Measurements from ENCODE around the gene PLA2G4E.

The PLA2G4E gene

GRCh38 chr15:41992151-41992802 is 28.6 kb downstream of the PLA2G4E start:
- DNase-seq: no peak

DNA sequence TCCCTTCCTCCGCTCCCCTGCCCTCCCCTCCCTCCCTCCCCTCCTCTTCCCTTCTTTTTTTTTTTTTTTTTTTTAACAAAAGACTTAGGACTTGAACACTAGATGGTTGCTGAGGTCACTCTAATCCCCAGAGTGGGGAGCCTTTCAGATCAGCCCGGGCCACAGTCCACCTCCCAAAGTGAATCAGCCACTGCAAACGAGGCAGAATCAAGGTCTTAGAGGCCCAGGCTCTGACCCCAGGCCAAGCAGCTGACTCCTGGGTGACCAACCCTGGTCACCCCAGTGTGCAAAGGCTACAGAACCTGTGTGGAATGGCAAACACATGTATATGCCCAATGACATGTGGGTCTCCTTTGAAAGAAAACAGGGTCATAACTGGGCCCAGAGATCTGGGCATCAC is 30.2 kb downstream of the PLA2G4E start:
- DNase-seq: no peak

DNA sequence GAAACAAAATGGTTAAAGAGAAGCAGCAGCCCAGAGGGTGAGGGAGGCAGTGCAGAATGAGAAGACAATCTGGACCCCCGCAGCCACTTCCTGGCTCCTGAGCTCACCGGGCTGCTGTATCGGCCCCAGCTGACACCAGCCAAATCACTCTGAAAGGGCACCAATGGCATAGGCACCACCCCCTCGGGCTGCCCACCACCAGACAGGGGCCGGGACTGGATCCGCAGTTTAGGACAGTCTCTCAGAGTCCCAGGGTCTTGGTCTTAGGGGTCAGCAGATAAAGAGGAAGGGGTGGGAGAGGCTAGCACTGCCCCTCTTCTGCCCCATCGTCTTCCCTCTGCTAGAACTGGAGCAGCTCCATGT is 30.6 kb downstream of the PLA2G4E start:
- no peak for DNase-seq

DNA sequence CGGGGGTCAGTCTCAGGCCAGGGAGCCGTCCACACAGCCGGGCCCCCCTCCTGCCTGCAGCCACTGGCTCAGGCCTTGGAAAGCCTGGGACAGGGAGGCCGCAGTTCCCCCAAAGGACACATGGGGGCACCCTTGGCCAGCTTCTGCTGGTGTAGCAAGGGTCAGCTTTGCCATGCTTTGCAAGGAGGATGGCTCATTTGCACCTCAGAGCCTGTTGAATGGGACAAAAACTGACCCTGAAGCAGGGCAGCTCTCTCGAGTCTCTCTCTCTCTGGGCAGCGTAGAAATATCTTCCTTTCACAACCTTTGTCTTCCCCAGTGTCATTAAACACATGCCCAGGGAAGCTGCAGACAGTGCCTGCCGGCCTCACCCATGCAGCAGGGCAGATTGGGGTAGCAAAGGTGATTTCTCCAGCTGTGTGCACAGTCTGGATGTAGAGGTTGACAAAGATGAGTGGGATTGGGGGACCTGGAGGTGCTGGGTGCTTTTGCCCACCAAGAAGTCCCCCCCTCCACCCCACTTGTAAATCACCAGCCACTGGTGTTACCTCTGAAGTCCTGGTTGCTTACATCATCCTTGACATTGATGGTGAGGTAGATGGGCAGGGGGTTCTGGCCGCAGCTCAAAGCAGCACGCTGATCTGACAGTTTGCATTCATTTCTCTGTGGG is 31.1 kb downstream of the PLA2G4E start:
- DNase-seq: peak; percentile 6 to 12

DNA sequence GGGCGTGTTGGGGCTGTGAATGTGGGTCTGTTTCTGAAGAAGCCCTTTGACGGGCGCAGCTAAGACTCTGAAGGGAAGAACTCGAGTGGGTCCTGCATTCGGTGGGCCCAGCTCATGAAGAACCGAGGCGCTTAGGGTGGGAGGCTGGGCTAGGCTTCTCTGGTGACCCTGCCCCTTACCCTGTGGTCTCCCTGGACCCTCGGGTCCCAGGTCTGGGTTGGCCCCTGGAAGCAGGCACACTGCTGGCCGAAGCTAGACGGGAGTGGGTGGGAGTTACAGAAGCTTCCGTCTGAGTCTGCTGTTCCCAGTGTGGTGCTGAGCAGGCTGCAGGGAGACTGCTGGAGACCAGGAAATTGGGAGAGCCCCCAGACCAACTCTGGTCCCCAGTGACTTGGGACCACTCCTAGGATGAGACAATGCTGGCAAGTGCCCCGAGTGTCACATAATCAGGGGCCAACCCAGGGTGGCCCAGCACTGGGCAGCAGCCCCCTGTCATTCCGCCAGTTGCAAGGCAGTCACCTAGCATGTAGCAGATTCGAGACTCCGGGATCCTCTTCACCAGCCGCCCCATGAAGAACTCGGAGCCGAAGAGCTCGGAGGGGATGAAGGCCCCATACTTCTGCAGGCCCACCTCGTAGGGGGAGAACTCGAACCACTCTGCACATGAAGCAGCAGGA is 31.8 kb downstream of the PLA2G4E start:
- DNase-seq: no peak

DNA sequence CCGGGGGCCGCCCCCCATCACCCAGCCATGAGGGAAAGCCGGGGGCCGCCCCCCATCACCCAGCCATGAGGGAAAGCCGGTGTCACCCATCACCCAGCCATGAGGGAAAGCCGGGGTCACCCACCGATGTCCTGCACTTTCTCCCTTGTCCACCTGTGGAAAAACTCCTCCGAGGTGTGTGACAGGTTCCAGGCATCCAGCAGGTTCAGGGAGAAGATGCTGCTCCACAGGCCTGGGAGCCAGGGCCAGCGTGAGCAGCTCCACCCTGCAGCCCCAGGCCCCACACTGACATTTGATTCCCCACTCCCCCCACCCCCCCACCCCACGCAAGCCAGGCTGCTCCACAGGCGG is 32.9 kb downstream of the PLA2G4E start:
- DNase-seq: no peak

DNA sequence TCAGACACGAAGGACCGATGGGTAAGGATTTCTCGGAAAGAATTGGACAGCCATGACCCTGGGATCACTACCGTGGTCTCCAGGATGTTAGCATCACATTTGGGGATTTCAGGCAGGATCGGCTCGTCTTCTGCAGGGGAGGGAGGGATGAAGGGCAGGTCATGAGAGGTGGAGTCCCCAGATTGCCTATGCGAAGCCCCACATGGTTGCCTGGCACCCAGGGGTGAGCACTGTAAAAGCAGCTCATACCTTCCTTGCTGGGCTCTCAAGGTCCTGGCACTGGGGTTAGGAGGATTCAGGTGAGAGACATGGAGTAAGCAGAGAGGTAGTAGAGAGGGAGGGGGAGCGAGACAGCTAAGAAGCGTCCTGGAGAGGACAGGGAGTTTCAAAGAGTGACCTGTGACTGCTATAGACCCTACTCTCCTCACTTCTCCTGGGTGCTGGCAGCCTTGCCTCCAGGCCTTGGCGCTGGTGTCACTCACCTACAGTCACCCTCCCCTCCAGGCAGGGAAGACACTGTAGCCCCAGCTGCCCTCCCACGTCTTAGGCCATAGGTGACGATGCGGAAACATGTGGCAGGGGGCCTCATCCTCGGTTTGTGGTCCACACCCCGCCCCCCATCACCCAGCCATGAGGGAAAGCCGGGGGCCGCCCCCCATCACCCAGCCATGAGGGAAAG is 33.5 kb downstream of the PLA2G4E start:
- no peak for DNase-seq

DNA sequence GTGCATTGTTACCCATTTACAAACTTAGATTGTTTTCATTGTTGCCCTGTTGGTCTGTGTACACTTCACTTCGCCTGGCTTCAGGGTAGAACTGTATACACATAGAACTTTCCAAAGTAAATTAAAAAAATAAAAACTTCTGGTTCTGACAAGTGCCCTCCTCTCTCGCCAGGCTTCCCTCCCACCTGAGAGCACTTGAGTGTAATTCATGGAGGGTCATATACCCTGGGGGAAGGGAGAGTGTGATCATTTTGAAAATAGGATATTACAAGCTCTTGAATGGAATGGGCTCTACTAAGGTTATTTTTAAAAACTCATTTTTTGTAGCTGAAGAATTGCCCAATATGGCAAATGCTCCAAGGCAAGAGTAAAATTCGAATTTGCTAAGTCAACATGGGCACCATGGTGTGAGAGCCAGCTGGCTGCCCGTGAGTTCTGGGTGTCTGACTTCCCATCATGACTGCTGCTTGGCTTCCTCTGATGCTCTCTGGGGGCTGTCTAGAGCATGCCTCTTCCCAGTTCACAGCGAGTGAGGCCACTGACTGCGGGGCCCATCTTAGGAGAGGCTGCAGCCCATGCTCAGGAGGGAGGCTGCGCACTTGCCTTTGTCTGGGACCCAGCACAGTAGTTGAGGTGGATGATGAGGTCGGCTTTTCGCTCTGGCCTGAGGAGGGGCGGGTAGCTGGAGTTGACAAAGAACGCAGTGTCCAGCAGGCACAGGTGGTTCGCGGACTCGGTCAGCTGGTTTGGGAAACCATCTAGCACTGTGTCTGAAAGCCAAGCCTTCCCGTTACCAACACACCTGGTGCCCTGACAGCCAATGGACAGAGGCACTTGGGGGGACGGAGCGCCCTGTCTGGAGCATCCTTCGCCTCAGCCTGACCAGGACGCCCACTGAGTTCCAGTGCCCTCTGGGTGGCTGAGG is 35.3 kb downstream of the PLA2G4E start:
- no peak for DNase-seq

GRCh38 chr15:41984622-41985021 is 36.2 kb downstream of the PLA2G4E start:
- DNase-seq: no peak

- no peak for DNase-seq
These were observed 36.9 kb downstream of the PLA2G4E start for GRCh38 chr15:41983621-41984571.

DNA sequence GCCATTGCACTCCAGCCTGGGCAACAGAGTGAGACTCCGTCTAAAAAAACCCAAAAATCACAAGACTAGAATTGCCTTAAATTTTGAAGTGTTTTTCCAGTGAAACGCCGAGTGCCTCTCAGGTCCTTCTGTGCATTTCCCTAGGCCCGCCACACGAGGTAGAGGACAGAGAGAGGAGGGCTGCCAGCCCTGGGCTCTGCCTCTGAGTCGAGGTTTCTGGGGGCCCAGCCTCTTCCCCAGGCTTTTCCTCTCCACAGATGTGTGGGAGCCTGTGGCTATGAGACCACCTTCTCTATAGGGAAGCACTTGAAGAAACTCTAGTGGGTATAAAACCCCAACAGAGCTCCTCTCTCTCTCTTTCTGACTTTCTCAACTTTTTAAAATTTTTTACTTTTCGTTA is 37.6 kb downstream of the PLA2G4E start:
- DNase-seq: no peak

- DNase-seq: no peak
These were observed 38.5 kb downstream of the PLA2G4E start for GRCh38 chr15:41982133-41982930.

DNA sequence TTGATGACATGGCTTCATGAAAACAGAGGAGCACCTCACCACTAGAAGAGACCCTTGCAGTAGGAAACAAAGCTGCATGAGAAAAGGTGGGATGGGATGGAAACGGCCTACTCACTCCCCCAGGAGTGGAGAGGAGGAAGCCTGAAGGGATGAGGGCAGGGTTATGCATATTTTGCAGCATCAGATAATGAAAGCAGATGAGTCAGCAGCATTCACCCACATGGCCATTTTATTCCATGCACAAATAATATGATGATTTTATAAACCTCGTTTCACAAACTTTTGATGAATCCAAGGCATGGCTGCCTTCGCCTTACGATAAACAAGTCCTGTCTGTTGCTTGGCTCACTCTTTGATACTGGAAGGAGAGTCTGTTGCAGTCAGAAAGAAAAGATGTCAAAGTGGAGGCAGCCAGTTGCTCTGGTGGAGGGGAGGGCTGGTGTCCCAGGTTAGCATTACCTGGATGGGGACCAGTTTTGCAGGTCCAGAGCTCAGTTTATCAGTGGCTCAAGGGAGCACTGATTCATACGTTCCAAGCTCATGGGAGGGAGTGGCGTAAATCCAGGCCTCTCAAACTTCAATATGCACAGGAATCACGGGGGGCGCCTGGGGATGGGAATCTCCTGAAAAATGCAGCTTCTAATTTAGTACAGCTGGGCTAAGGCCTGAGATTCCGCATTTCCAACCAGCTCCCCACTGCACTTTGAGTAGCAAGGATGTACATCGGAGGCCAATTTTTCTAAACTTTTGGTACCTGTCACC is 39.3 kb downstream of the PLA2G4E start:
- DNase-seq: no peak

- no peak for DNase-seq
These were observed 40.1 kb downstream of the PLA2G4E start for GRCh38 chr15:41980654-41981323.

DNA sequence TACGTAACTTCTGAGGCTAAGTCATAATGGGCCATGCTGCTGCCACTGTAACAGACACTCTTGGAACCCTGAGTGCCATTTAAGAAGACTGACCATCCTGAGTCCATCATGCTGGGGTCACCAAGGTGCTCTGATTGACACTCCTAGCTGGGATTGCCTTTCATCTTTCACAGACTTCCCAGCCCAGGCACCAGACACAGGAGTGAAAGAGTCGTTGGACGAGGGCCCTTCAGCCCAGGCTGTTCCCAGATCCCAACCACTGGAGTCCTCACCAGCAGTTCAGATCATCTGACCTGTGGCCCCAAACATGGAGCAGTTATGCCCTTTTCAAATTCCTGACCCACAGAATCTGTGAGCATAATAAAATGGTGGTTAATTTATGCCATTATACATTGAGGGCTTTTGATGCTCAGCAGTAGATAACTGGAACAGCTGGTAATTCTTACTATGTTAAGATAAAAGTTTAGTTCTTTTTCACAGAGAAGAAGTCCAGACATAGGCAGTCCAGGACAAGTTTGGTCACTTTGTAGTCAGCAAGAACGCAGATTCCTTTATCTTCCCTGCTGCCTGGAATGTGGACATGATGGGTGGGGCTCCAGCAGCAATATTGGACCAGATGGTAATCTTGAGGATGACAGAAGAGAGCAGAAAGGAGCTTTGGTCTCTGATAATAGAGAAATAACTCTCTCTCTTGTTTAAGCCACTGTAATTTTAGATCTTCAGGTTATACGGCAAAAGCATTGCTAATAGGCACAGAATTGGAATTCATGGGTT is 41.2 kb downstream of the PLA2G4E start:
- DNase-seq: no peak

- no peak for DNase-seq
These were observed 42.3 kb downstream of the PLA2G4E start for GRCh38 chr15:41978534-41978933.

DNA sequence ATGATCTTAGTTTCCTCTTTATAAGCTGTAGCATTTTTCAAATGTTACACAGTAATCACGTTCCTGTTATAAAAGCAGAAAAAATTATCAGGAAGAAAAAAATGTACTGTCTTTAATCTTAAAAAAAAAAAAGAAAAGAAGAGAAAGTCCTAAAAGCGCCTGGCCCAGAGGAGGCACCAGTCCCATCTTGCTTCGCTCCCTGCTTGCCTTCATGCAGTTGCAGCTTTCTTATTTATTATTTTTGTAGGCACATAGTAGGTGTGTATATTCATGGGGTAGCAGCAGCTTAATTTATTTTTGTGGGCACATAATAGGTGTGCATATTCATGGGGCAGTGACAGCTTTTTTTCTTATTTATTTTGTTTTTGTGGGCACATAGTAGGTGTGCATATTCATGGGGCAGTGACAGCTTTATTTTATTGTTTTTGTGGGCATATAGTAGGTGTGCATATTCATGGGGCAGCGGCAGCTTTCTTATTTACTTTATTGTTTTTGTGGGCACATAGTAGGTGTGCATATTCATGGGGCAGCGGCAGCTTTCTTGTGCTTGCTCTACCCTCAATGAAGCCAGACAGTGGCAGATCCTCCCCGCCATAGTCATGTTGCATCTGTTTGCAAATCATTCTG is 43.0 kb downstream of the PLA2G4E start:
- DNase-seq: no peak

- DNase-seq: no peak
These were observed 45.2 kb downstream of the PLA2G4E start for GRCh38 chr15:41975669-41976068.

Measured in Kasumi-1 (cell line).